C4-2B (cell line): ENCODE data around the gene GJB3.
"Not testable (repeated sequence)": the region's sequence is repeated elsewhere in the genome, so short reads cannot be mapped to it uniquely, and the experiment has no call there.

Source experiments
- ZFX ChIP-seq: fragments of 450-650 bp; IDR thresholded peaks from 2 replicates; pipeline ENCODE4 v1.6.1; 2017
- TF ChIP-seq, protein P1 (sequence below): fragments of 450-650 bp; conservative IDR thresholded peaks from 2 replicates; pipeline ENCODE4 v1.5.1; 2017; ENCODE audit warnings: mild to moderate bottlenecking

DNA sequence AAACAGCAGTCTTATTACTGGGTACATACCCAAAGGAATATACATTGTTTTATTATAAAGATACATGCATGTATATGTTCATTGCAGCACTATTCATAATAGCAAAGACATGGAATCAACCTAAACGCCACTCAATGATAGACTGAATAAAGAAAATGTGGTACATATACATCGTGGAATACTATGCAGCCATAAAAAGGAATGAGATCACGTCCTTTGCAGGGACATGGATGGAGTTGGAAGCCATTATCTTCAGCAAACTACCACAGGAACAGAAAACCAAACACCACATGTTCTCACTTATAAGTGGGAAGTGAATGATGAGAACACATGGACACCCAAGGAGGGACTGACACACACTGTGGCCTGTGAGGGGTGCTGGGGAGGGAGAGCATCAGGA lies 29.8 kb downstream of the GJB3 start:
- TF ChIP-seq, protein P1, sequence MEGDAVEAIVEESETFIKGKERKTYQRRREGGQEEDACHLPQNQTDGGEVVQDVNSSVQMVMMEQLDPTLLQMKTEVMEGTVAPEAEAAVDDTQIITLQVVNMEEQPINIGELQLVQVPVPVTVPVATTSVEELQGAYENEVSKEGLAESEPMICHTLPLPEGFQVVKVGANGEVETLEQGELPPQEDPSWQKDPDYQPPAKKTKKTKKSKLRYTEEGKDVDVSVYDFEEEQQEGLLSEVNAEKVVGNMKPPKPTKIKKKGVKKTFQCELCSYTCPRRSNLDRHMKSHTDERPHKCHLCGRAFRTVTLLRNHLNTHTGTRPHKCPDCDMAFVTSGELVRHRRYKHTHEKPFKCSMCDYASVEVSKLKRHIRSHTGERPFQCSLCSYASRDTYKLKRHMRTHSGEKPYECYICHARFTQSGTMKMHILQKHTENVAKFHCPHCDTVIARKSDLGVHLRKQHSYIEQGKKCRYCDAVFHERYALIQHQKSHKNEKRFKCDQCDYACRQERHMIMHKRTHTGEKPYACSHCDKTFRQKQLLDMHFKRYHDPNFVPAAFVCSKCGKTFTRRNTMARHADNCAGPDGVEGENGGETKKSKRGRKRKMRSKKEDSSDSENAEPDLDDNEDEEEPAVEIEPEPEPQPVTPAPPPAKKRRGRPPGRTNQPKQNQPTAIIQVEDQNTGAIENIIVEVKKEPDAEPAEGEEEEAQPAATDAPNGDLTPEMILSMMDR = not testable (repeated sequence)
- TF ChIP-seq ZFX = not testable (repeated sequence)
